Osteoblast (primary cell): ENCODE data around the gene ATP10A. TPM values are rescaled to one million over a fixed set of nuclear protein-coding genes. Genes with fewer than 3 reads are reported as not detected.
A peak's percentile ranks its signal among the peaks of the same experiment; 100 is the strongest.

Source experiments
- DNase-seq: peaks from one replicate; pipeline ENCODE4 v3.0.0; 2011; ENCODE audit warnings: low spot score, mixed read lengths; ENCODE audit not compliant: insufficient read length; ENCODE audit errors: missing footprints
- H2AFZ ChIP-seq: 2 replicates; pipeline ENCODE4 v1.6.0; 2011; ENCODE audit warnings: mild to moderate bottlenecking, low read length
- H3K27ac ChIP-seq: 2 replicates; pipeline ENCODE4 v1.5.1; 2011; ENCODE audit warnings: mild to moderate bottlenecking, low read depth, low read length, moderate library complexity
- H3K27me3 ChIP-seq: 2 replicates; pipeline ENCODE4 v1.6.0; 2012; ENCODE audit warnings: mild to moderate bottlenecking, control low read depth, inconsistent platforms, low read length, moderate library complexity; ENCODE audit not compliant: insufficient read depth
- H3K36me3 ChIP-seq: 2 replicates; pipeline ENCODE4 v1.5.1; 2011; ENCODE audit warnings: mild to moderate bottlenecking, low read length, control low read depth, moderate library complexity; ENCODE audit not compliant: insufficient read depth
- H3K4me1 ChIP-seq: 2 replicates; pipeline ENCODE4 v1.5.1; 2011; ENCODE audit warnings: mild to moderate bottlenecking, low read length, control low read depth, moderate library complexity; ENCODE audit not compliant: insufficient read depth
- H3K4me2 ChIP-seq: 2 replicates; pipeline ENCODE4 v1.6.0; 2011; ENCODE audit warnings: mild to moderate bottlenecking, low read length; ENCODE audit not compliant: insufficient read depth
- H3K4me3 ChIP-seq: fragments of 200-600 bp; sonication (generic); 3 replicates; pipeline ENCODE4 v1.5.1; 2012; ENCODE audit warnings: mild to moderate bottlenecking, low read length, inconsistent platforms; ENCODE audit not compliant: insufficient read depth
- H3K79me2 ChIP-seq: 2 replicates; pipeline ENCODE4 v1.6.0; 2012; ENCODE audit warnings: mild to moderate bottlenecking, low read length, control low read depth, inconsistent platforms; ENCODE audit not compliant: insufficient read depth
- H3K9me3 ChIP-seq: 2 replicates; pipeline ENCODE4 v1.5.1; 2011; ENCODE audit warnings: low read depth, low read length, control low read depth
- H4K20me1 ChIP-seq: 2 replicates; pipeline ENCODE4 v1.6.0; 2012; ENCODE audit warnings: mild to moderate bottlenecking, low read length, control low read depth; ENCODE audit not compliant: insufficient read depth
- CTCF ChIP-seq: IDR thresholded peaks from 2 replicates; pipeline ENCODE4 v1.5.1; 2011; ENCODE audit warnings: mild to moderate bottlenecking, low read depth, low read length, moderate library complexity; ENCODE audit errors: extremely low read depth
- total RNA-seq: library from RNA; depleted of rRNA; stranded (reverse); fragments of >200 nt; gene quantifications from 2 replicates; pipeline ENCODE4 v1.2.3, GENCODE V29; 2012

Gene ATP10A
- total RNA-seq, 1 donor, result 32.9 TPM

- no peaks in the 10 kb centered on the region for H3K79me2 ChIP-seq
- DNase-seq, result peak; percentile 53
Measured at GRCh38 chr15:25661898-25662297, 201.2 kb downstream of the ATP10A start.

GRCh38 chr15:25659251-25659650 is 203.9 kb downstream of the ATP10A start:
- Histone ChIP-seq H3K27ac (no peak overlapping the region), H2AFZ (no peak overlapping the region), H3K4me1 (no peaks in the 10 kb centered on the region), H3K9me3 (no peaks in the 10 kb centered on the region), H3K4me2 (no peak overlapping the region), H4K20me1 (no peaks in the 10 kb centered on the region), H3K36me3 (no peaks in the 10 kb centered on the region), H3K27me3 (peaks cover 10% of the 10 kb centered on the region), H3K4me3 (no peak overlapping the region), H3K79me2 (no peaks in the 10 kb centered on the region)
- DNase-seq, result no peak
- no peak for TF ChIP-seq CTCF

More at GRCh38 chr15:25661898-25662297, 201.2 kb downstream of the ATP10A start:
- Histone ChIP-seq H3K27me3 (peaks cover 6% of the 10 kb centered on the region), H3K36me3 (no peaks in the 10 kb centered on the region), H4K20me1 (no peaks in the 10 kb centered on the region), H3K4me1 (no peaks in the 10 kb centered on the region), H3K27ac (no peak overlapping the region), H3K4me2 (no peak overlapping the region), H3K4me3 (no peak overlapping the region), H2AFZ (no peak overlapping the region), H3K9me3 (no peaks in the 10 kb centered on the region)
- TF ChIP-seq CTCF, result no peak

GRCh38 chr15:25658560-25658959 is 204.6 kb downstream of the ATP10A start:
- TF ChIP-seq CTCF, result no peak
- Histone ChIP-seq H3K9me3 (no peaks in the 10 kb centered on the region), H3K36me3 (no peaks in the 10 kb centered on the region), H3K27me3 (peaks cover 10% of the 10 kb centered on the region), H3K4me1 (no peaks in the 10 kb centered on the region), H2AFZ (no peak overlapping the region), H3K4me2 (no peak overlapping the region), H3K79me2 (no peaks in the 10 kb centered on the region), H3K4me3 (no peak overlapping the region), H4K20me1 (no peaks in the 10 kb centered on the region), H3K27ac (no peak overlapping the region)
- DNase-seq, result no peak

GRCh38 chr15:25655207-25655948 is 207.7 kb downstream of the ATP10A start:
- Histone ChIP-seq H3K4me2 (no peak overlapping the region), H3K27me3 (peaks cover 3% of the 10 kb centered on the region), H4K20me1 (no peaks in the 10 kb centered on the region), H3K9me3 (no peaks in the 10 kb centered on the region), H3K4me1 (no peaks in the 10 kb centered on the region), H3K4me3 (no peak overlapping the region), H3K36me3 (no peaks in the 10 kb centered on the region), H3K27ac (no peak overlapping the region), H3K79me2 (no peaks in the 10 kb centered on the region), H2AFZ (no peak overlapping the region)
- DNase-seq, result no peak
- no peak for TF ChIP-seq CTCF
